SK-N-MC (cell line): ENCODE data around the gene ZBTB7C.

Source experiments
- DNase-seq: peaks from one replicate; pipeline ENCODE4 v3.0.0-alpha.2; 2011; ENCODE audit warnings: low read depth, low spot score
- H3K27ac ChIP-seq: fragments of 200-600 bp; sonication (generic); 2 replicates; pipeline ENCODE4 v1.5.1; 2016; ENCODE audit warnings: mixed run types
- H3K36me3 ChIP-seq: fragments of 200-600 bp; sonication (generic); 2 replicates; pipeline ENCODE4 v1.6.1; 2017; ENCODE audit warnings: antibody characterized with exemption, low read length, mixed read lengths; ENCODE audit not compliant: insufficient read depth
- H3K4me3 ChIP-seq: fragments of 200-600 bp; sonication (generic); 2 replicates; pipeline ENCODE4 v1.5.1; 2016
- H3K9ac ChIP-seq: fragments of 200-600 bp; sonication (generic); 2 replicates; pipeline ENCODE4 v1.8.0; 2017; ENCODE audit warnings: mixed run types, mixed read lengths; ENCODE audit not compliant: insufficient read length
- H3K9me3 ChIP-seq: fragments of 200-600 bp; sonication (generic); 2 replicates; pipeline ENCODE4 v1.6.1; 2017; ENCODE audit warnings: low read depth, mild to moderate bottlenecking, antibody characterized with exemption, low read length, moderate library complexity, mixed read lengths
- EZH2 ChIP-seq: fragments of 200-600 bp; sonication (generic); IDR thresholded peaks from one replicate; pipeline ENCODE4 v1.6.1; 2017; ENCODE audit warnings: antibody characterized with exemption
- FOXP2 ChIP-seq: optimal IDR thresholded peaks from 2 replicates; pipeline ENCODE3; 2011; ENCODE audit warnings: mild to moderate bottlenecking, moderate library complexity; ENCODE audit not compliant: insufficient read depth; ENCODE audit errors: extremely low read length, control extremely low read depth
- POLR2AphosphoS5 ChIP-seq: IDR thresholded peaks from 2 replicates; pipeline ENCODE4 v1.6.1; 2012; ENCODE audit warnings: mild to moderate bottlenecking, low read depth, low read length, borderline replicate concordance

Gene ZBTB7C

GRCh38 chr18:48363175-48363574 lies 46.0 kb downstream of the ZBTB7C start:
- H3K27ac ChIP-seq: no peak overlapping the region
- no peak overlapping the region for H3K9ac ChIP-seq
- H3K36me3 ChIP-seq: no peaks in the 10 kb centered on the region
- H3K4me3 ChIP-seq: no peak overlapping the region
- TF ChIP-seq POLR2AphosphoS5 (no peak), EZH2 (no peak), FOXP2 (no peak)
- DNase-seq: no peak
- H3K9me3 ChIP-seq: no peaks in the 10 kb centered on the region

- H3K9ac ChIP-seq: no peak overlapping the region
- H3K27ac ChIP-seq: no peak overlapping the region
- no peak for DNase-seq
- H3K36me3 ChIP-seq: no peaks in the 10 kb centered on the region
- TF ChIP-seq FOXP2: no peak
- no peak for TF ChIP-seq POLR2AphosphoS5
- no peak for TF ChIP-seq EZH2
- no peaks in the 10 kb centered on the region for H3K9me3 ChIP-seq
- H3K4me3 ChIP-seq: no peak overlapping the region
These were observed 47.4 kb downstream of the ZBTB7C start for GRCh38 chr18:48361801-48362200.

- no peaks in the 10 kb centered on the region for H3K36me3 ChIP-seq
These were observed 48.7 kb downstream of the ZBTB7C start for GRCh38 chr18:48360376-48361021.

GRCh38 chr18:48359626-48360025 lies 49.6 kb downstream of the ZBTB7C start:
- no peak for DNase-seq
- TF ChIP-seq EZH2: no peak
- TF ChIP-seq POLR2AphosphoS5: no peak
- TF ChIP-seq FOXP2: no peak
- H3K27ac ChIP-seq: no peak overlapping the region
- no peak overlapping the region for H3K9ac ChIP-seq
- H3K4me3 ChIP-seq: no peak overlapping the region
- H3K36me3 ChIP-seq: no peaks in the 10 kb centered on the region
- H3K9me3 ChIP-seq: no peaks in the 10 kb centered on the region

More at GRCh38 chr18:48360376-48361021, 48.7 kb downstream of the ZBTB7C start:
- TF ChIP-seq EZH2 (no peak), FOXP2 (no peak), POLR2AphosphoS5 (no peak)
- Histone ChIP-seq H3K27ac (no peak overlapping the region), H3K4me3 (no peak overlapping the region), H3K9ac (no peak overlapping the region), H3K9me3 (no peaks in the 10 kb centered on the region)
- no peak for DNase-seq

GRCh38 chr18:48358868-48359267 lies 50.3 kb downstream of the ZBTB7C start:
- Histone ChIP-seq H3K9ac (no peak overlapping the region), H3K4me3 (no peak overlapping the region), H3K9me3 (no peaks in the 10 kb centered on the region), H3K27ac (no peak overlapping the region), H3K36me3 (no peaks in the 10 kb centered on the region)
- DNase-seq: no peak
- TF ChIP-seq EZH2: no peak
- no peak for TF ChIP-seq FOXP2
- TF ChIP-seq POLR2AphosphoS5: no peak

- no peak for TF ChIP-seq FOXP2
- no peak for TF ChIP-seq EZH2
- TF ChIP-seq POLR2AphosphoS5: no peak
- no peak overlapping the region for H3K27ac ChIP-seq
- no peak overlapping the region for H3K9ac ChIP-seq
These were observed 52.1 kb downstream of the ZBTB7C start for GRCh38 chr18:48356909-48357631.

GRCh38 chr18:48356151-48356745 lies 52.9 kb downstream of the ZBTB7C start:
- TF ChIP-seq POLR2AphosphoS5 (no peak), EZH2 (no peak), FOXP2 (no peak)
- Histone ChIP-seq H3K4me3 (no peak overlapping the region), H3K27ac (no peak overlapping the region), H3K9me3 (no peaks in the 10 kb centered on the region), H3K9ac (no peak overlapping the region), H3K36me3 (no peaks in the 10 kb centered on the region)
- DNase-seq: no peak

More at GRCh38 chr18:48356909-48357631, 52.1 kb downstream of the ZBTB7C start:
- H3K36me3 ChIP-seq: no peaks in the 10 kb centered on the region
- no peaks in the 10 kb centered on the region for H3K9me3 ChIP-seq
- no peak for DNase-seq
- no peak overlapping the region for H3K4me3 ChIP-seq

- Histone ChIP-seq H3K9ac (no peak overlapping the region), H3K27ac (no peak overlapping the region), H3K9me3 (no peaks in the 10 kb centered on the region), H3K4me3 (no peak overlapping the region), H3K36me3 (no peaks in the 10 kb centered on the region)
- no peak for TF ChIP-seq FOXP2
- TF ChIP-seq POLR2AphosphoS5: no peak
- TF ChIP-seq EZH2: no peak
- no peak for DNase-seq
These were observed 53.7 kb downstream of the ZBTB7C start for GRCh38 chr18:48355276-48356115.
